SKM-1 (cell line): ENCODE results near the gene GH1.
"Not testable (repeated sequence)": the region's sequence is repeated elsewhere in the genome, so short reads cannot be mapped to it uniquely, and the experiment has no call there.

Experiments
- DNase-seq: peaks from one replicate; lab custom pipeline; 2025; ENCODE audit not compliant: unreplicated experiment; lab: John Stamatoyannopoulos, UW

Gene GH1

DNA sequence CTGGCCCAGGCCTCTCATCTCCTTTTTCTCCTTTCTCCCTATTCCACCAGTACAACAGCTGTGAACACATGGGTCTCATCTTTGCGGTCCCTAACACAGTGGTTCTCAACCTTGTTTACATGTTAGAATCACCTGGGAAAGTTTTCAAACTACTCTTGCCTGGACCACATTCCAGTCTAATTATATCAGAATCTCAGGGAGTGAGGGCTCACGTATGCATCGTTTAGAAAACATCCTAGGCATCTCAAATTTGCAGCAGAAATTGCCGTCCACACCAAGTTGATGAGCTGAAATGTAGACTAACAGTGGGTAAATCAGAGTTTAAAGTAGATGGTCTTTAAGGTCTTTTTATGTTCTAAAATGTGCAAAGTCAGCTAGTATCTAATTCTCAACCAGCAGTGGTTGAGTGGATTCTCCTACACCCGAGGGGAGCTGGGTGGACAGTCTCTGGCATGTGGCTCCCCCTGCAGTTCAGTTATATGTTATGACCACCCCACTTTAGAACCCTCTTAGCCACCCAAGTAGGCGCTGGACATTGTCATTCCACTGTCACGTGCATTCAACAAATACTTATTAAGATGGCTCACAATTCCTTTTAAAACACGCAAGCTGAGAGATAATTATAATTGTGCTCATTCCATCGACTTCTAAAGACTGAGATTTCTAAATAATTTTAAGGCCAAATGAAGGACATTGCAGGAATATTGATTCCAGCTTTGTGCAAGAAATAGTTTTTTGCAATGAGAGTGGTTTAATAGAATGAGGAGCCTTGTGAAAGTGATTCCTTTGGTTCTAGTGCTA is 48.9 kb downstream of the GH1 start:
- DNase-seq: not testable (repeated sequence)
